Tibial artery (tissue), 4 donors: Measurements from ENCODE around the gene ZNF75A.

Experiments
- DNase-seq, 2 donors: peaks; one replicate each; pipeline ENCODE4 v3.0.0-alpha.2; 2019
- H3K27ac ChIP-seq, 2 donors: fragments of 200-600 bp; sonication (generic) in 1 of 2; 1 replicate in 1 of 2; 2 replicates in 1 of 2; pipeline ENCODE4 v1.5.1; 2018 to 2019; ENCODE audit warnings: mild to moderate bottlenecking in 1 of 2
- H3K27me3 ChIP-seq, 2 donors: fragments of 200-600 bp; sonication (generic) in 1 of 2; one replicate each; pipeline versions ENCODE4 v1.5.1 to v1.6.0; 2016 to 2019
- H3K36me3 ChIP-seq, 3 donors: fragments of 200-600 bp; sonication (generic) in 2 of 3; one replicate each; pipeline ENCODE4 v1.5.1; 2016 to 2019; ENCODE audit warnings: mild to moderate bottlenecking in 2 of 3
- H3K4me1 ChIP-seq, 4 donors: fragments of 200-600 bp; sonication (generic) in 2 of 4; 1 replicate in 3 of 4; 2 replicates in 1 of 4; pipeline ENCODE4 v1.5.1; 2016 to 2019
- H3K4me3 ChIP-seq, 2 donors: fragments of 200-600 bp; sonication (generic) in 1 of 2; 1 replicate in 1 of 2; 2 replicates in 1 of 2; pipeline ENCODE4 v1.5.1; 2018 to 2019; ENCODE audit warnings: mild to moderate bottlenecking in 2 of 2
- H3K9me3 ChIP-seq, 3 donors: fragments of 200-600 bp; sonication (generic) in 1 of 3; one replicate each; pipeline ENCODE4 v1.5.1; 2016 to 2019
- CTCF ChIP-seq, 2 experiments: fragments of 200-600 bp in 1 of 2; fragments of 450-650 bp in 1 of 2; IDR thresholded peaks; one replicate each; pipeline ENCODE4 v1.5.1; 2017 to 2019; ENCODE audit warnings: antibody characterized with exemption in 2 of 2, mild to moderate bottlenecking in 1 of 2, moderate library complexity in 1 of 2
- intact Hi-C: fragments of 100-400 bp; cut with DNase I; formaldehyde crosslinking; loops from one replicate; pipeline ENCODE4 v1.15.0; 2023; ENCODE audit warnings: low total_unique reads

ZNF75A gene

GRCh38 chr16:3321816-3322215 is 16.5 kb downstream of the ZNF75A start:
- Histone ChIP-seq H3K27ac (no peak overlapping the region), H3K9me3 (peaks cover 21 to 86% (median 81%) of the 10 kb centered on the region in 3 donors), H3K4me1 (no peaks in the 10 kb centered on the region), H3K27me3 (no peaks in the 10 kb centered on the region), H3K36me3 (peaks cover 27 to 40% (median 29%) of the 10 kb centered on the region in 3 donors), H3K4me3 (no peak overlapping the region)
- TF ChIP-seq CTCF (IDR thresholded peaks at IDR 0.05) = no peak
- intact Hi-C loops = no loop called here
- DNase-seq = no peak

- TF ChIP-seq CTCF (IDR thresholded peaks at IDR 0.05) = no peak
- Histone ChIP-seq H3K4me1 (no peaks in the 10 kb centered on the region), H3K36me3 (peaks cover 0 to 6% (median 0%) of the 10 kb centered on the region in 3 donors), H3K27ac (no peak overlapping the region), H3K4me3 (no peak overlapping the region), H3K27me3 (no peaks in the 10 kb centered on the region), H3K9me3 (peaks cover 0 to 46% (median 30%) of the 10 kb centered on the region in 3 donors)
- intact Hi-C loops = no loop called here
- DNase-seq = no peak
These were observed 22.2 kb downstream of the ZNF75A start for GRCh38 chr16:3327514-3327913.

- intact Hi-C loops = no loop called here
- no peak overlapping the region for H3K4me3 ChIP-seq
These were observed 22.8 kb downstream of the ZNF75A start for GRCh38 chr16:3328104-3328503.

GRCh38 chr16:3328643-3329042 is 23.3 kb downstream of the ZNF75A start:
- Histone ChIP-seq H3K27ac (no peak overlapping the region), H3K4me3 (no peak overlapping the region), H3K9me3 (peaks cover 0 to 41% (median 19%) of the 10 kb centered on the region in 3 donors), H3K36me3 (no peaks in the 10 kb centered on the region), H3K27me3 (no peaks in the 10 kb centered on the region), H3K4me1 (no peaks in the 10 kb centered on the region)
- no peak for DNase-seq
- TF ChIP-seq CTCF (IDR thresholded peaks at IDR 0.05) = no peak
- intact Hi-C loops = no loop called here

More at GRCh38 chr16:3328104-3328503, 22.8 kb downstream of the ZNF75A start:
- DNase-seq = no peak
- Histone ChIP-seq H3K27me3 (no peaks in the 10 kb centered on the region), H3K9me3 (peaks cover 0 to 40% (median 24%) of the 10 kb centered on the region in 3 donors), H3K4me1 (no peaks in the 10 kb centered on the region), H3K27ac (no peak overlapping the region), H3K36me3 (peaks cover 0 to 5% (median 0%) of the 10 kb centered on the region in 3 donors)
- TF ChIP-seq CTCF (IDR thresholded peaks at IDR 0.05) = no peak

GRCh38 chr16:3346041-3346440 is 40.7 kb downstream of the ZNF75A start:
- Histone ChIP-seq H3K4me3 (no peak overlapping the region), H3K9me3 (peaks cover 0 to 4% (median 0%) of the 10 kb centered on the region in 3 donors), H3K36me3 (no peaks in the 10 kb centered on the region), H3K27ac (no peak overlapping the region), H3K27me3 (no peaks in the 10 kb centered on the region), H3K4me1 (no peaks in the 10 kb centered on the region)
- intact Hi-C loops = no loop called here
- no peak for TF ChIP-seq CTCF (IDR thresholded peaks at IDR 0.05)
- no peak for DNase-seq

GRCh38 chr16:3347586-3347985 is 42.3 kb downstream of the ZNF75A start:
- intact Hi-C loops = no loop called here
- no peak for TF ChIP-seq CTCF (IDR thresholded peaks at IDR 0.05)
- Histone ChIP-seq H3K4me3 (no peak overlapping the region), H3K9me3 (peaks cover 0 to 4% (median 0%) of the 10 kb centered on the region in 3 donors), H3K27me3 (no peaks in the 10 kb centered on the region), H3K27ac (no peak overlapping the region), H3K4me1 (no peaks in the 10 kb centered on the region), H3K36me3 (no peaks in the 10 kb centered on the region)
- DNase-seq = no peak
